ENCODE data around the gene ID3. TPM values are rescaled to one million over a fixed set of nuclear protein-coding genes. Genes with fewer than 3 reads are reported as not detected.

ID3 gene
- total RNA-seq, 2 donors from 2014 or later: 145 to 357 TPM

DNA sequence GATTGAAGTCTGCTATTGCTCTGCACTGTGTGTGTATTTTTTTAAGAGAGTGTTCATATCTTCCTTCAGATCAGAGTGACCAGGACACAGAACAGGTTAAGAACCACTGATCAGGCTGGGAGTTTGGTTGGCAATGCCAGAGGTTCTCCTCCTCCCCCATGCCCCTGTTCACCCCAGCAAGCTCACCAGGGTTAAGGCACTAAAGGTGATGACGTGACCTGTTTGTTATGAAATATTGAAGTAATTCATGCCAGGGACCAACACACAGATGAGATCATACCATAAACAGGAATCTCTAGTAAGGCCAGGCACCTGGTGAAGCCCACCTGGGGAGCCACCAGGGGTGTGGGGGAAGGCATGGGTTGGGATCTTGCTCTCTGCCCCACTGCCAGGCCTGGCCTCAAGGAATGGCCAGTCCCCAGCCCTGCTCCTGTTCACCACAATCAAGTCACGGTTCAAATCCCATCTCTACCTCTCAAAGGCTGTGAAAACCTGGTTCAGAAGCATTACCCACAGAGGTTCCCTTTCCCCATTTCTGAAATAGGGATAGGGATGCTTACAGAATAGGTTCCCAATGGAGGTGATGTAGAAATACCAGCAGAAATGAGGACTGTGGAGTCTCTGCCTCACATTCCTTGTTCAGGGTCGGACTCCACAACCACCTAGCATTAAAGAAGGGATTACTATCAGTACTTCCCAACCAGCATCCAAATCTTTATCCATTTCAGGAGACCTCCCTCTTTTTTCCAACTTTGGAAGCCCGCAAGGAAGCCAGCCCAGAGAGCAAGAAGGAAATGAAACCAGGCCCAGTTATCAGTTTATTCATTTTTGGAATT lies 2.4 kb downstream of the ID3 start:
- Histone ChIP-seq H3K27me3 (no peaks in the 10 kb centered on the region), H3K9me3 (no peaks in the 10 kb centered on the region), H3K4me1 (peaks cover 0 to 62% of the 10 kb centered on the region in 2 donors), H3K36me3 (peaks cover 23% of the 10 kb centered on the region), H3K4me3 (peak overlapping the region; percentile 68 to 79), H3K27ac (peak overlapping the region; percentile 90 to 93)
- no peak for DNase-seq (ENCODE audit: low spot score)
- TF ChIP-seq, protein P1, sequence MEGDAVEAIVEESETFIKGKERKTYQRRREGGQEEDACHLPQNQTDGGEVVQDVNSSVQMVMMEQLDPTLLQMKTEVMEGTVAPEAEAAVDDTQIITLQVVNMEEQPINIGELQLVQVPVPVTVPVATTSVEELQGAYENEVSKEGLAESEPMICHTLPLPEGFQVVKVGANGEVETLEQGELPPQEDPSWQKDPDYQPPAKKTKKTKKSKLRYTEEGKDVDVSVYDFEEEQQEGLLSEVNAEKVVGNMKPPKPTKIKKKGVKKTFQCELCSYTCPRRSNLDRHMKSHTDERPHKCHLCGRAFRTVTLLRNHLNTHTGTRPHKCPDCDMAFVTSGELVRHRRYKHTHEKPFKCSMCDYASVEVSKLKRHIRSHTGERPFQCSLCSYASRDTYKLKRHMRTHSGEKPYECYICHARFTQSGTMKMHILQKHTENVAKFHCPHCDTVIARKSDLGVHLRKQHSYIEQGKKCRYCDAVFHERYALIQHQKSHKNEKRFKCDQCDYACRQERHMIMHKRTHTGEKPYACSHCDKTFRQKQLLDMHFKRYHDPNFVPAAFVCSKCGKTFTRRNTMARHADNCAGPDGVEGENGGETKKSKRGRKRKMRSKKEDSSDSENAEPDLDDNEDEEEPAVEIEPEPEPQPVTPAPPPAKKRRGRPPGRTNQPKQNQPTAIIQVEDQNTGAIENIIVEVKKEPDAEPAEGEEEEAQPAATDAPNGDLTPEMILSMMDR (IDR thresholded peaks at IDR 0.05): no peak

DNA sequence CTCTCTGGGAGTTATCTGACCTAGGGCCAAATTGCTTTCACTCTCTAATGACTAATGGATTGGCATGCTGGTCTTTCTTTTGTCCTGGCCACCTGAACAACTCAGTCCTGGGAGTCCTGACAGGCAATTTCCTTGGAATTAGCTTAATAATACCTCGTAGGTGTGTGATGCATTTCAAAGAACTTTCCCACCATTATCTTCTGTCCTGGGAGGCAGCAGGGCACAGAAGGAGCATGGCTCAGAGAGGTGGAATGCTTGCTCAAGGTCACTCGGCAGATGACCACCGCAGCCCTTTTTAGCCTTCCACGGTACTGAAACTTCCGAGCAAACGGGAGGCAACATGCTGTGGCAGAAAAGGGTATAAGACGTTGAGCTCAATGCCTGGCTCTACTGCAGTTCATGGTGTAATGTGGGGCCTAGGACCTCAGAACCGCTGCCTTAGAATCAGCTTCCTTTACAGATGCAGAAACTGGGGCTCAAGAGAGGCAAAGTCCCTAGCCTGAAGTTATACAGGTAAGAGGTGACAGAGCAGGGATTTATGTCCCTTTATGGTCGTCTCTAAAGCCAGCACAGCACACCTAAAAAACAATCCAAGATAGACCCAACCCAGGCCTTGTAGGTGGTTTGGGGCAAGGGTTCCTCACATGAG lies 3.2 kb downstream of the ID3 start:
- Histone ChIP-seq H3K4me1 (peaks cover 0 to 55% of the 10 kb centered on the region in 2 donors), H3K36me3 (peaks cover 23% of the 10 kb centered on the region), H3K9me3 (no peaks in the 10 kb centered on the region), H3K27me3 (no peaks in the 10 kb centered on the region), H3K27ac (peak overlapping the region; percentile 90 to 93), H3K4me3 (peak overlapping the region; percentile 68 to 79)
- DNase-seq (ENCODE audit: low spot score): no peak
- TF ChIP-seq, protein P1 (IDR thresholded peaks at IDR 0.05): no peak

DNA sequence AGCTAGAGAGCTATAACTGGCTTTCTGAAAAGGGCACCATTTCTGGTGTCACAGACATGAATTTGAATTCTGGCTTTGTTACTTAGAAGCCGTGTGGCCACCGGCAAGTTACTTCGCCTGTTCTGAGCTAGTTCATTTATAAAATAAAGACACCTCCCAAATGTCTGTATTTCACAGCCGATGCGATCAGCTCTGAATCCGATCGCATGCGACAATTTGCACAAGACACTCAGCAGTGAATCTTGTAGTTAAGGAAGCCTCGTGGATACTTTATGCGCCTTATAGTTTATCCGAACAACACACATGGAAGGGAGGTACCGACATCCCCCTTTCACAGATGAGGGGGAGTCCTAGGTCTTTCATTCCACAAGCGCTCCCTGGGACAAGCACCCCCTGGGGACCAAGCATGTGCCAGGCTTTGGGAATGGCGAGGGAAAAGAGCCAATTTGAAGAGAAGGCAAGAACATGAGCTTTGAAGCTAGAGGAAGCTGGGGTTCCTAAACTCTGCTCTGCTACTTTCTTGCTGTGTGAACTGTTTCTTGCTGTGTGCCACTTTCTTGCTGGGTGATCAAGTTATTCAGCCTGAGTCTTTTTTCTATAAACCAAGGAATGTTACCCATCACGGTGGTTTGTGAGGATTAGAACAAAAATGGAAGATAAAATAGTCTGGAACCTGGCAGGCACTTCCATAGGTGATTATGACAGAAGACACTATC lies 3.9 kb downstream of the ID3 start:
- Histone ChIP-seq H3K36me3 (peaks cover 23% of the 10 kb centered on the region), H3K4me3 (peak overlapping the region; percentile 68 to 79), H3K27ac (peak overlapping the region; percentile 90 to 93), H3K9me3 (no peaks in the 10 kb centered on the region), H3K27me3 (no peaks in the 10 kb centered on the region), H3K4me1 (peaks cover 0 to 48% of the 10 kb centered on the region in 2 donors)
- DNase-seq (ENCODE audit: low spot score): no peak
- TF ChIP-seq, protein P1 (IDR thresholded peaks at IDR 0.05): no peak

DNA sequence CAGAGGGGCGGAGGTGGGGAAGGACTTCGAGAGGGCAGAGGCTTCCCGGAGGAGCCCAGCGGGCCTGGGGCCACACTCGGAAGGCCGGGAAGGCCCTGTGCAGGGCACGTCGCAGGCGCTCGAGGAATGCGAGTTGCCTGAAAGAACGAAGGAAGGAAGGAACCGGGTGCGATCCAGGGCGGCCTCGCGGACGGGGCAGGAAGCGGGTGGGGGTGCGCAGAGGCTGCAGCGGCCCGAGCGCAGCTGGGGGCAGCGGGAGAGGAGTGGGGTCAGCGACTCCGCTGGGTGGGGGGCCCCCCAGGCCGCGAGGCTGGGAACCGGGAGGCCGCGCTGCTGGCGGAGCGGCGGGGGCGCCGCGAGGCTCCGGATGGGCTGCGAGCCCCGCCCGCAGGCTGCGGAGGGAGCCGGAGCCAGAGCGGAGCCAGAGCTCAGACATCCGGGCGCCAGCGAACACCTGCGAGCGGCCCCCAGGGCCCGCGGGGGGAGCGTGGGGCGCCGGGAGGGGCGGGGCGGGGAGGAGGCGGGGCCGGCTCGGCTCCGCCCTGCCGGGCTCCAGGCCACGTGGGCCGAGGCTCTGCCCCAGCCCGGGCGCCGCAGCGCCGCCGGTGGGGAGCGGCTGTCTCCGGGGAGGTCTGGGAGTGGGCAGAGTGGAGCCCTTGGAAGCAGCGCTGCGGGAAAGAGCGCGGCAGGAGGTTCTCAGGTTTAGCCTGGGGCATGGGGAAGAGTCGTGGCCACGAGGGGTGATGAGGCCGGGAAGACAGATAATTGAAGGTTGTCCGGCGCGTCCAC lies 4.6 kb downstream of the ID3 start:
- peak overlapping the region; percentile 68 to 79 for H3K4me3 ChIP-seq
- H3K27me3 ChIP-seq: no peaks in the 10 kb centered on the region
- H3K27ac ChIP-seq: peak overlapping the region; percentile 90 to 93
- H3K4me1 ChIP-seq: peaks cover 0 to 41% of the 10 kb centered on the region in 2 donors
- H3K9me3 ChIP-seq: no peaks in the 10 kb centered on the region
- H3K36me3 ChIP-seq: peaks cover 23% of the 10 kb centered on the region
- peak; percentile 83 for DNase-seq (ENCODE audit: low spot score)
- TF ChIP-seq, protein P1 (IDR thresholded peaks at IDR 0.05): peak; percentile 14 to 48

DNA sequence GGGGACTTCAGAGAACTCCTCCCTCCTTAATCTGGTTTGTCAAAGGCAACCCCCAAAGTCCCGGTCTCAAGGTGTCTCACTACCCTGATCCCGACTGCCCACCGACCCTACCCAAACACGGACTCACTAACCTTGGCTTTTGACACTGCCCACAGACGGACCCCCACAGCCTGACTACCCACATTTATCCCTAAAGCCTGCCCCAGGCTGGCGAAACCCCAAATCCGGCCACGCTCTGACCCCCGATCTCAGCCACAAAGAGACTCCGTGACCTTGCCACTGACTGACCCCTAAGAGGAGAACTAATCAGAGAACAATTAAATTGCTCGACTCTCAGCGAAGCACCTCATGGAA lies 5.2 kb downstream of the ID3 start:
- H3K4me1 ChIP-seq: peaks cover 0 to 41% of the 10 kb centered on the region in 2 donors
- H3K4me3 ChIP-seq: peak overlapping the region; percentile 68 to 79
- H3K9me3 ChIP-seq: no peaks in the 10 kb centered on the region
- peak overlapping the region; percentile 90 to 93 for H3K27ac ChIP-seq
- H3K27me3 ChIP-seq: no peaks in the 10 kb centered on the region
- TF ChIP-seq, protein P1 (IDR thresholded peaks at IDR 0.05): no peak
- peaks cover 23% of the 10 kb centered on the region for H3K36me3 ChIP-seq
- DNase-seq (ENCODE audit: low spot score): no peak

Measured in right atrium auricular region (tissue), 2 donors.